Activated T-cell treated with anti-CD3 and anti-CD28 coated beads, Interleukin-2, amount 50 U/mL, for 72 hours (primary cell): ENCODE data around the gene ZFP91. TPM values are rescaled to one million over a fixed set of nuclear protein-coding genes. Genes with fewer than 3 reads are reported as not detected.

ENCODE experiments used
- ATAC-seq, 2 donors: fragments of 150-1000 bp; cut with Tn5 transposase; replicated peaks in 1 of 2; 2 replicates each; pipeline ENCODE4 v1.10.0; 2021; ENCODE audit warnings: moderate library complexity in 2 of 2, mild to moderate bottlenecking in 1 of 2
- DNase-seq, 2 donors: peaks; one replicate each; pipeline ENCODE4 v3.0.0; 2021 to 2022; ENCODE audit warnings: mixed read lengths in 1 of 2
- H3K27ac Mint-ChIP-seq: one replicate; pipeline ENCODE4 v1.8.0; 2022; ENCODE audit warnings: mild to moderate bottlenecking, moderate library complexity, mixed read lengths
- H3K27me3 Mint-ChIP-seq: one replicate; pipeline ENCODE4 v1.8.0; 2022; ENCODE audit warnings: low read depth, mixed read lengths
- H3K36me3 Mint-ChIP-seq, 2 donors: one replicate each; pipeline ENCODE4 v1.8.0; 2022; ENCODE audit warnings: mixed read lengths in 2 of 2, mild to moderate bottlenecking in 1 of 2; ENCODE audit not compliant: insufficient read depth in 2 of 2
- H3K4me1 Mint-ChIP-seq: one replicate; pipeline ENCODE4 v1.8.0; 2022; ENCODE audit warnings: low read depth, mixed read lengths
- H3K4me3 Mint-ChIP-seq, 2 donors: one replicate each; pipeline ENCODE4 v1.8.0; 2022; ENCODE audit warnings: mild to moderate bottlenecking in 2 of 2, mixed read lengths in 2 of 2, moderate library complexity in 2 of 2
- H3K9me3 Mint-ChIP-seq, 2 donors: one replicate each; pipeline ENCODE4 v1.8.0; 2022; ENCODE audit warnings: mixed read lengths in 2 of 2
- total RNA-seq, 2 donors: library from RNA; stranded (reverse); gene quantifications; one replicate each; pipeline ENCODE4 v1.2.3, GENCODE V29; 2022

Gene ZFP91
- total RNA-seq, 2 donors from 2014 or later = 43.4 to 48.4 TPM

DNA sequence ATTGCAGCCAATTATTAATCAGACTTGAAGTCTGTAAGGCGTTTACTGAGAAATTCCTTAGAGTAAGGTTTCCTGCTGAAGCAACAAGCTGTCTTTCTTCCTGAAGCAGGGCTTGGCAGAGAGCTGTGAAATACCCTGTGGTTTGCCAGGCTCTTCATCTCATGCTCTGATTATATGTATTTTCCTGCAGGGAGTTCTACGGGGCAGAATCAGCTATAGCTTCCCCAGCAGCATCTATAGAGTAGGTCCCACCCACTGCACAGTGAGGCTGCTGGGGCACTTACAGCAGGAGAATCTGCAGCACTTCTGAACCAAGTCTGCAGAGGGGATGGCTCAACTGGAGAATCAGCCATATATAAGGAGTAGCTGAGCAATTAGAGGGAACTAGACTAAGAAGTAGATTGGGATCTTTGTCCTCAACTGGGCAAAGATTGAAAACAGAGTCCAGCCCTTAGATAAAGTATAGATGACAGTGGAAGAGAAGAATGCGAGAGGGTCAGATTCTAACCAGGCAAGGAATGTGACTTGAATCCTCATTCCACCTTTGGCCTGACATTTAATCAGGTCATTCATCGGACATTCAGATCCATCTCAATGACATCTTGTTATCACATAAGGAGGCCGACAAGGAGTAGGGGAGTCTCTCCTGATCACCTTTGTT is 81.2 kb downstream of the ZFP91 start:
- Mint-ChIP-seq H3K9me3 (no peaks in the 10 kb centered on the region), H3K27ac (no peak overlapping the region), H3K36me3 (no peaks in the 10 kb centered on the region), H3K27me3 (no peaks in the 10 kb centered on the region), H3K4me3 (no peak overlapping the region), H3K4me1 (peaks cover 20% of the 10 kb centered on the region)
- DNase-seq = no peak
- no peak for ATAC-seq

Other genes with a start within 250 kb of the ZFP91 start
- not detected for gene OR5B17, start 220.0 kb upstream of the ZFP91 start, total RNA-seq
- not detected for gene OR5B3, start 172.2 kb upstream of the ZFP91 start, total RNA-seq
- gene OR5B2, start 150.9 kb upstream of the ZFP91 start, total RNA-seq = not detected
- under 1 TPM in 1 of 2 donors, not detected in 1; 0.24 TPM for gene OR5B12, start 136.8 kb upstream of the ZFP91 start, total RNA-seq
- under 1 TPM in 1 of 2 donors, not detected in 1; 0.35 TPM for gene OR5B21, start 71.0 kb upstream of the ZFP91 start, total RNA-seq
- gene LPXN, start 3.2 kb upstream of the ZFP91 start, total RNA-seq = 100 to 1,000 TPM; 113 to 121 TPM
- 1 to 10 TPM; 4.5 to 5.0 TPM for gene CNTF, start 43.6 kb downstream of the ZFP91 start, total RNA-seq
- gene GLYAT, start 152.9 kb downstream of the ZFP91 start, total RNA-seq = not detected